ENCODE results near the gene THAP10.
"Not testable (repeated sequence)": the region's sequence is repeated elsewhere in the genome, so short reads cannot be mapped to it uniquely, and the experiment has no call there.

Gene THAP10

GRCh38 chr15:70892002-70892911 is at the start of gene THAP10, which contains the start of gene LRRC49:
Gene THAP10, minus strand, starts transcription at chr15:70892433. Its CDS starts 161 bp downstream, at chr15:70892272.
Gene LRRC49, plus strand, starts transcription at chr15:70892826. Its CDS starts 69 bp downstream, at chr15:70892895.
- peak; percentile 98 for DNase-seq

- peak; percentile 21 for DNase-seq
Observed at GRCh38 chr15:70936326-70936725, 44.1 kb upstream of the THAP10 start.

GRCh38 chr15:70935631-70936030 is 43.4 kb upstream of the THAP10 start:
- DNase-seq = no peak

- DNase-seq = no peak
Observed at GRCh38 chr15:70933411-70933810, 41.2 kb upstream of the THAP10 start.

- no peak for DNase-seq
Observed at GRCh38 chr15:70932397-70932796, 40.2 kb upstream of the THAP10 start.

GRCh38 chr15:70931821-70932220 is 39.6 kb upstream of the THAP10 start:
- DNase-seq = no peak

GRCh38 chr15:70926914-70927313 is 34.7 kb upstream of the THAP10 start:
- DNase-seq = not testable (repeated sequence)

GRCh38 chr15:70923311-70924080 is 31.3 kb upstream of the THAP10 start:
- no peak for DNase-seq

GRCh38 chr15:70922119-70922518 is 29.9 kb upstream of the THAP10 start:
- no peak for DNase-seq

- DNase-seq = no peak
Observed at GRCh38 chr15:70920981-70921696, 28.9 kb upstream of the THAP10 start.

GRCh38 chr15:70917955-70918354 is 25.7 kb upstream of the THAP10 start:
- no peak for DNase-seq

GRCh38 chr15:70916531-70916930 is 24.3 kb upstream of the THAP10 start:
- DNase-seq = no peak

- no peak for DNase-seq
Observed at GRCh38 chr15:70912187-70912586, 20.0 kb upstream of the THAP10 start.

- no peak for DNase-seq
Observed at GRCh38 chr15:70910958-70911357, 18.7 kb upstream of the THAP10 start.

- DNase-seq = no peak
Observed at GRCh38 chr15:70907784-70908471, 15.7 kb upstream of the THAP10 start.

- DNase-seq = no peak
Observed at GRCh38 chr15:70906842-70907241, 14.6 kb upstream of the THAP10 start.

GRCh38 chr15:70902107-70902506 is 9.9 kb upstream of the THAP10 start:
- no peak for DNase-seq

- no peak for DNase-seq
Observed at GRCh38 chr15:70892912-70893560, 803 bp upstream of the THAP10 start.

GRCh38 chr15:70882361-70882760 is 9.9 kb downstream of the THAP10 start:
- no peak for DNase-seq

GRCh38 chr15:70880781-70881180 is 11.5 kb downstream of the THAP10 start:
- no peak for DNase-seq

- no peak for DNase-seq
Observed at GRCh38 chr15:70879401-70879800, 12.8 kb downstream of the THAP10 start.

- DNase-seq = peak; percentile 40
Observed at GRCh38 chr15:70876683-70877082, 15.6 kb downstream of the THAP10 start.

Measured in eye (tissue), 1 donor.